Measurements from ENCODE around the gene PTCH1.

- TF ChIP-seq CTCF (IDR thresholded peaks at IDR 0.05; ENCODE audit: poor library complexity) = no peak
- TF ChIP-seq EZH2 (IDR thresholded peaks at IDR 0.05; ENCODE audit: borderline replicate concordance) = no peak
Measured at GRCh38 chr9:95459178-95459577, 57.6 kb downstream of the PTCH1 start.

Measured in hepatocyte (in vitro differentiated cells).